ENCODE data around the gene C3orf52.

The C3orf52 gene

GRCh38 chr3:112046599-112046998, 39.6 kb upstream of the C3orf52 start:
- no peak for DNase-seq (ENCODE audit: extremely low read depth, insufficient read length)
- Histone ChIP-seq H3K4me3 (replicated peaks; ENCODE audit: low read depth, low read length) (no peak overlapping the region), H3K27me3 (replicated peaks; ENCODE audit: control insufficient read depth, insufficient read depth, low read length) (no peaks in the 10 kb centered on the region), H3K36me3 (ENCODE audit: control insufficient read depth, insufficient read depth, low read length) (no peaks in the 10 kb centered on the region)
- TF ChIP-seq, protein P1, sequence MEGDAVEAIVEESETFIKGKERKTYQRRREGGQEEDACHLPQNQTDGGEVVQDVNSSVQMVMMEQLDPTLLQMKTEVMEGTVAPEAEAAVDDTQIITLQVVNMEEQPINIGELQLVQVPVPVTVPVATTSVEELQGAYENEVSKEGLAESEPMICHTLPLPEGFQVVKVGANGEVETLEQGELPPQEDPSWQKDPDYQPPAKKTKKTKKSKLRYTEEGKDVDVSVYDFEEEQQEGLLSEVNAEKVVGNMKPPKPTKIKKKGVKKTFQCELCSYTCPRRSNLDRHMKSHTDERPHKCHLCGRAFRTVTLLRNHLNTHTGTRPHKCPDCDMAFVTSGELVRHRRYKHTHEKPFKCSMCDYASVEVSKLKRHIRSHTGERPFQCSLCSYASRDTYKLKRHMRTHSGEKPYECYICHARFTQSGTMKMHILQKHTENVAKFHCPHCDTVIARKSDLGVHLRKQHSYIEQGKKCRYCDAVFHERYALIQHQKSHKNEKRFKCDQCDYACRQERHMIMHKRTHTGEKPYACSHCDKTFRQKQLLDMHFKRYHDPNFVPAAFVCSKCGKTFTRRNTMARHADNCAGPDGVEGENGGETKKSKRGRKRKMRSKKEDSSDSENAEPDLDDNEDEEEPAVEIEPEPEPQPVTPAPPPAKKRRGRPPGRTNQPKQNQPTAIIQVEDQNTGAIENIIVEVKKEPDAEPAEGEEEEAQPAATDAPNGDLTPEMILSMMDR (IDR thresholded peaks at IDR 0.05; ENCODE audit: insufficient read depth, low read length, poor library complexity, severe bottlenecking): no peak

GRCh38 chr3:112047264-112047663, 38.9 kb upstream of the C3orf52 start:
- H3K27me3 ChIP-seq (replicated peaks; ENCODE audit: control insufficient read depth, insufficient read depth, low read length): no peaks in the 10 kb centered on the region
- DNase-seq (ENCODE audit: extremely low read depth, insufficient read length): no peak
- TF ChIP-seq, protein P1 (IDR thresholded peaks at IDR 0.05; ENCODE audit: insufficient read depth, low read length, poor library complexity, severe bottlenecking): no peak
- H3K4me3 ChIP-seq (replicated peaks; ENCODE audit: low read depth, low read length): no peak overlapping the region
- no peaks in the 10 kb centered on the region for H3K36me3 ChIP-seq (ENCODE audit: control insufficient read depth, insufficient read depth, low read length)

DNA sequence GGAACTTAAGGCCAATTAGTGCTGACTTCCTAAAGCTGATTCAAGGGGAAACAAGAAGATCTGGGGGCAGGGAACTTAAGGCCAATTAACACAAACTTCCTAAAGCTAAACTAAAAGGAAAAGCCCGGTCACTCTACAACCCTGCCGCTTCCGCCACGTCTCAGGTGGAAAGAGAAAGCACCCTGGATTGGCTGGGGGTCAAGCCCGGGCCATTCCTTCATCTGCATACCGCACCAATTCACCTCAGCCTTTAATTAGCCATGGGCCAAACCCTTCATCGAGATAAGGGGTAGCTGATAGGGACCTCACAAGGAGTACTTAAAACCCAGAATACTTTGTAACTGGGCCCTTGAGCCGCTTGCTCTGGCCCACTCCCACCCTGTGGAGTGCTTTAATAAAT, 37.3 kb upstream of the C3orf52 start:
- H3K4me3 ChIP-seq (replicated peaks; ENCODE audit: low read depth, low read length): no peak overlapping the region
- no peaks in the 10 kb centered on the region for H3K27me3 ChIP-seq (replicated peaks; ENCODE audit: control insufficient read depth, insufficient read depth, low read length)
- no peak for DNase-seq (ENCODE audit: extremely low read depth, insufficient read length)
- H3K36me3 ChIP-seq (ENCODE audit: control insufficient read depth, insufficient read depth, low read length): no peaks in the 10 kb centered on the region
- TF ChIP-seq, protein P1 (IDR thresholded peaks at IDR 0.05; ENCODE audit: insufficient read depth, low read length, poor library complexity, severe bottlenecking): no peak

GRCh38 chr3:112053229-112053628, 33.0 kb upstream of the C3orf52 start:
- no peaks in the 10 kb centered on the region for H3K27me3 ChIP-seq (replicated peaks; ENCODE audit: control insufficient read depth, insufficient read depth, low read length)
- TF ChIP-seq, protein P1 (IDR thresholded peaks at IDR 0.05; ENCODE audit: insufficient read depth, low read length, poor library complexity, severe bottlenecking): no peak
- no peak for DNase-seq (ENCODE audit: extremely low read depth, insufficient read length)
- no peaks in the 10 kb centered on the region for H3K36me3 ChIP-seq (ENCODE audit: control insufficient read depth, insufficient read depth, low read length)
- H3K4me3 ChIP-seq (replicated peaks; ENCODE audit: low read depth, low read length): no peak overlapping the region

- Histone ChIP-seq H3K4me3 (replicated peaks; ENCODE audit: low read depth, low read length) (no peak overlapping the region), H3K27me3 (replicated peaks; ENCODE audit: control insufficient read depth, insufficient read depth, low read length) (no peaks in the 10 kb centered on the region), H3K36me3 (ENCODE audit: control insufficient read depth, insufficient read depth, low read length) (no peaks in the 10 kb centered on the region)
- TF ChIP-seq, protein P1 (IDR thresholded peaks at IDR 0.05; ENCODE audit: insufficient read depth, low read length, poor library complexity, severe bottlenecking): no peak
- no peak for DNase-seq (ENCODE audit: extremely low read depth, insufficient read length)
Observed at GRCh38 chr3:112056451-112056929, 29.7 kb upstream of the C3orf52 start.

DNA sequence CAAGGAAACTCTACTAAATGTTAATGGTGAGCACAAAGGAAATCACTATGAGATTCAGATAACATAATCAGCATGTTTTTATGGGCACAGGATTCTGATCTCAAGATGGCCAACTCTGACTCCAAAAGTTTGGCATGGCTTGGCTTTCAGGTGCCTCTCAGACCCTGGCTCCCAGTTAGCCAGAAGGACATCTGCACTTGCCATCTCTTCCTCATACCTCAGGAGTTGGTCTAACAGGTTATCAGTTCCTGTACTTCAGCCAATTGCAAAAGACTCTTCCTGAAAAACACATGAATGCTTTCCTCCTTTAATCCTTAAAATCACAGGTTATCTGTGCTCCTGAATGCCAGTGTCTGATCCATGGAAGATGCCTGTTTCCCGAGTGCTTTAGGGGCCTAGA, 26.7 kb upstream of the C3orf52 start:
- Histone ChIP-seq H3K27me3 (replicated peaks; ENCODE audit: control insufficient read depth, insufficient read depth, low read length) (no peaks in the 10 kb centered on the region), H3K4me3 (replicated peaks; ENCODE audit: low read depth, low read length) (no peak overlapping the region), H3K36me3 (ENCODE audit: control insufficient read depth, insufficient read depth, low read length) (no peaks in the 10 kb centered on the region)
- TF ChIP-seq, protein P1 (IDR thresholded peaks at IDR 0.05; ENCODE audit: insufficient read depth, low read length, poor library complexity, severe bottlenecking): no peak
- DNase-seq (ENCODE audit: extremely low read depth, insufficient read length): no peak

Measured in GM06990 (cell line).